AG09309 (cell line): ENCODE results near the gene TMEM209.
"Not testable (repeated sequence)": the region's sequence is repeated elsewhere in the genome, so short reads cannot be mapped to it uniquely, and the experiment has no call there.

Experiments
- DNase-seq: peaks from one replicate; pipeline ENCODE4 v3.0.0-alpha.2; 2010; ENCODE audit warnings: low read depth
- H3K4me3 ChIP-seq: 2 replicates; pipeline ENCODE4 v1.5.1; 2011; ENCODE audit warnings: mild to moderate bottlenecking, low read depth, low read length, moderate library complexity; ENCODE audit not compliant: control insufficient read depth
- CTCF ChIP-seq: IDR thresholded peaks from 2 replicates; pipeline ENCODE4 v1.5.1; 2011; ENCODE audit warnings: mild to moderate bottlenecking, low read depth, low read length, inconsistent platforms; ENCODE audit not compliant: insufficient read depth, control insufficient read depth; ENCODE audit errors: missing control alignments

TMEM209 gene

DNA sequence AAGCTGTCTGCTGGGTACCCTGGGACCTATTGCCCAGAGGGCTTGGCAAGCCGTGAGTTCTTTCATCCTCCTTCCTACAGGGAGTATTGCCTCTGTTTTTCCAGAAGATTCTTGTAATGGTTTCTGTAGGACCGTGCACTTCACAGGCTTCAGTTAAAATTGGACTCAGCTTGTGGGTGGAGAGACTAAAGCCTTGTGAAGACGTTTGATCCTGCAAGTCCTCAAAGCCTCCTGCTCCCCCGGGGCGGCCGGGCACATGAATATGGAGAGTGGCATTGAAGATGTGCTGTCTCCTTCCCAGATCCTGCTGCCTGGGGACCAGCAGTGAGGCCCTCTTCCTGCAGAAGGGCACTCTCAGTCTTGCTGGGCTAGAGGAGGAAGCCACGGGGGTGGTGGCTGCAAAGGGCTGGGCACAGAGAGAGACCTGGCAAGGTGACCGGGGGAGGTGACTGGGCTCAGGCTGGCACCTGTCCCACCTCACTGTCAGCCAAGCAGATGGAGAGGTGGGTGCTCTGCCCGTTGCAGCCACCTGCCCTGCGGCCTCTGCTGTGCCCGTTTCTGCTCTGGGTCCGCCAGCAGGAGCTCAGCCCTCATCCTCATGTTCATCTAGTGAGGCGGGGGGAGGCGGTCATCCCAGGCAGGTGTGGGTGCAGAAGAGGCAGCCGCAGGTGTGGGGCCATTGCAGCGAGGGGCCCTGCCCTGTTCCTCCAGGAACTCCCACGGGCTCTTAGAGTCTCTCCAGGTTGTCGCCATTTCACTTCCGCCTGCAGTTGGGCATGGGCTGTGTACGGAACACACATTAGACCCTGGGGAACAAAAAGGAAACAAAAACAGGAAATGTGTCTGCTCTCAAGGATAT, 55.7 kb downstream of the TMEM209 start:
- TF ChIP-seq CTCF: no peak
- no peak overlapping the region for H3K4me3 ChIP-seq
- DNase-seq: no peak

DNA sequence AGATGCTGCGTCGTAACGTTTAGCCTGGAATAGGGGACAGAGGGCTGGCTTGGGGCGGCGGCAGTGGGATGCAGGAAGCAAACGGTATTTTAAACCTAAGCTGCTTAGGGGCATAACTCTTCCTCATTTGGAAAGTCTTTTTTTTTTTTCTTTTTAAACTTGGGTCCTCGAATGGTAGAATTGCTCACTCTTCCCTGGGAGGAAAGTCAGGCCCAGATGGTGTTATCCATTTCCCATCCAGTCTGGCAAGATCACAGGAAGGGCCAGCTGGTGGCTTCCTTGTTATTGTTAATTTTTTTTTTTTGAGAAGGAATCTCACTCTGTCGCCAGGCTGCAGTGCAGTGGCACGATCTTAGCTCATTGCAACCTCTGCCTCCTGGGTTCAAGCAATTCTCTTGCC, 56.6 kb downstream of the TMEM209 start:
- DNase-seq: no peak
- TF ChIP-seq CTCF: no peak
- no peak overlapping the region for H3K4me3 ChIP-seq

- no peak overlapping the region for H3K4me3 ChIP-seq
- TF ChIP-seq CTCF: no peak
- DNase-seq: no peak
Observed at GRCh38 chr7:130147710-130148325, 57.4 kb downstream of the TMEM209 start.

DNA sequence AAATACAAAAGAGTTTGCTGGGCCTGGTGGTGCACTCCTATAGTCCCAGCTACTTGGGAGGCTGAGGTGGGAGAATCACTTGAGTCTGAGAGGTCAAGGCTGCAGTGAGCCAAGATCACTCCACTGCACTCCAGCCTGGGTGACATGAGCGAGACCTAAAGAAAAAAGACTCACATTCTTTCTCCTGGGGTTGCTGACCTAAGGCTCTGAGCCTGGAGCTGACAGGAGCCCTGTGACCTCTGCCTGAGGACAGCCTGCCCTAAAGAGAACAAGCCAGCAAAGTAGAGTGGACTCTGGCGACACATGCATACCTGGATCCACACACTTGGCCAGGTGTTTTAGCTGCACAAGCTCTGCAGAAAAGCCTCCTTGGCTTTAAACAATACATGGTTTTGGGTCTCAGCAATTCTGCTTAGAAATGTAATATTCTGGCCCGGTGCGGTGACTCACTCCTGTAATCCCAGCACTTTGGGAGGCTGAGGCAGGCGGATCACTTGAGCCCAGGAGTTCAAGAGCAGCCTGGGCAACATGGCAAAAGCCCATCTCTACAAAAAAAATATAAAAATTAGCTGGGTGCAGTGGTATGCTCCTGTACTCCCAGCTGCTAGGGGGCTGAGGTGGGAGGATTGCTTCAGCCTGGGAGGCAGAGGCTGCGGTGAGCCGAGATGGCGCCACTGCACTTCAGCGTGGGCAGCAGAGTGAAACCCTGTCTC, 58.4 kb downstream of the TMEM209 start:
- no peak overlapping the region for H3K4me3 ChIP-seq
- TF ChIP-seq CTCF: no peak
- no peak for DNase-seq

- not testable (repeated sequence) for DNase-seq, H3K4me3 ChIP-seq
Observed at GRCh38 chr7:130146142-130146541, 59.1 kb downstream of the TMEM209 start.

DNA sequence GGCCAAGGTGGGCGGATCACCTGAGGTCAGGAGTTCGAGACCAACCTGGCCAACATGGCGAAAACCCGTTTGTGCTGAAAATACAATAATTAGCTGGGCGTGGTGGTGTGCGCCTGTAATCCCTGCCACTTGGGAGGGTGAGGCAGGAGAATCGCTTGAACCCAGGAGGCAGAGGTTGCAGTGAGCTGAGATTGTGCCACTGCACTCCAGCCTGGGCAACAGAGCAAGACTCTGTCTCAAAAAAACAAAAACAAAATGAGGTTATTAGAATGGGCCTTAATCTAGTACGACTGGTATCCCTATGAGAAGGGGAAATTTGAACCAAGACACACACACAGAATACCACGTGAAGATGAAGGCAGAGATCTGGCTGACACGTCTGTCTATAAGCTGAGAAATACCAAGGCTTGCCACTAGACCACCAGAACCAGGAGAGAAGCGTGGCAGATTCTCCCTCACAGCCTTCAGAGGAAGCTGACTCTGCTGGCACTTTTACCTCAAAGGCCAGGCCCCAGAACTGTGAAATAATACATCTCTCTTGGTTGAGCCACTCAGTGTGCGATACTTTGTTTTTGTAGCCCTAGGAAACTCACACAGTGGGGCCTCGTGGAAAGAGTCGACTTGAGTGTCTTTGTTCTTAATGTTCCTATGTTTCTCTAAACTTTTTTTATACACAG, 59.6 kb downstream of the TMEM209 start:
- TF ChIP-seq CTCF: no peak
- H3K4me3 ChIP-seq: no peak overlapping the region
- no peak for DNase-seq
